WTC11 (cell line): Measurements from ENCODE around the gene ACTC1. TPM values are rescaled to one million over a fixed set of nuclear protein-coding genes. Genes with fewer than 3 reads are reported as not detected.

Experiments
- ATAC-seq: fragments of 200-7000 bp; cut with Tn5 transposase; 2 replicates; pipeline ENCODE4 v1.10.0; 2021; ENCODE audit warnings: mild to moderate bottlenecking, moderate library complexity
- CTCF ChIA-PET: fragments of 300-600 bp; sonication (Branson Sonifier 250); formaldehyde crosslinking; loops from one replicate; lab custom pipeline; 2021; ENCODE audit warnings: antibody characterized with exemption; lab: Charles Lee
- POLR2A ChIA-PET: fragments of 350-600 bp; sonication (Branson Sonifier 250); formaldehyde crosslinking; loops from one replicate; lab custom pipeline; 2021; ENCODE audit warnings: antibody characterized with exemption; lab: Charles Lee
- DNase-seq: peaks from one replicate; pipeline ENCODE4 v3.0.0; 2021; ENCODE audit warnings: low spot score
- H3K27ac Mint-ChIP-seq: 2 replicates; pipeline ENCODE4 v1.8.0; 2021; ENCODE audit warnings: mixed read lengths
- H3K27me3 Mint-ChIP-seq: 2 replicates; pipeline ENCODE4 v1.8.0; 2021; ENCODE audit warnings: low read depth, mild to moderate bottlenecking, moderate library complexity, mixed read lengths
- H3K36me3 Mint-ChIP-seq: 2 replicates; pipeline ENCODE4 v1.8.0; 2021; ENCODE audit warnings: mixed read lengths
- H3K4me1 Mint-ChIP-seq: 2 replicates; pipeline ENCODE4 v1.8.0; 2022; ENCODE audit warnings: mixed read lengths
- H3K4me3 Mint-ChIP-seq: 2 replicates; pipeline ENCODE4 v1.8.0; 2021; ENCODE audit warnings: mild to moderate bottlenecking, moderate library complexity, mixed read lengths
- H3K9me3 Mint-ChIP-seq: 2 replicates; pipeline ENCODE4 v1.8.0; 2021; ENCODE audit warnings: mixed read lengths
- AR ChIP-seq: fragments of 250-450 bp; sonication (Bioruptor Pico); IDR thresholded peaks from 2 replicates; pipeline ENCODE4 v1.9.0; 2021; ENCODE audit warnings: mild to moderate bottlenecking
- ARID4B ChIP-seq: sonication (generic); formaldehyde crosslinking; IDR thresholded peaks from 2 replicates; pipeline ENCODE4 v1.8.0; 2023; ENCODE audit warnings: missing genetic modification reagents, mild to moderate bottlenecking, borderline replicate concordance
- CDX4 ChIP-seq: fragments of 250-450 bp; sonication (Bioruptor Pico); IDR thresholded peaks from 2 replicates; pipeline ENCODE4 v1.9.0; 2021; ENCODE audit warnings: moderate library complexity, mild to moderate bottlenecking, inconsistent platforms, borderline replicate concordance
- E2F4 ChIP-seq: sonication (generic); formaldehyde crosslinking; IDR thresholded peaks from 2 replicates; pipeline ENCODE4 v1.8.1; 2022; ENCODE audit warnings: low read depth, mild to moderate bottlenecking, moderate library complexity, missing genetic modification reagents, borderline replicate concordance
- GABPB1 ChIP-seq: sonication (generic); formaldehyde crosslinking; IDR thresholded peaks from 2 replicates; pipeline ENCODE4 v1.8.1; 2023; ENCODE audit warnings: mild to moderate bottlenecking, missing genetic modification reagents
- HMGA2 ChIP-seq: fragments of 250-450 bp; sonication (Bioruptor Pico); IDR thresholded peaks from 2 replicates; pipeline ENCODE4 v1.4.0; 2021; ENCODE audit warnings: mild to moderate bottlenecking, moderate library complexity
- JAZF1 ChIP-seq: fragments of 250-450 bp; sonication (Bioruptor Pico); IDR thresholded peaks from 2 replicates; pipeline ENCODE4 v1.9.0; 2021; ENCODE audit warnings: moderate library complexity, mild to moderate bottlenecking, inconsistent platforms
- KAT7 ChIP-seq: sonication (generic); formaldehyde crosslinking; IDR thresholded peaks from 2 replicates; pipeline ENCODE4 v1.8.1; 2023; ENCODE audit warnings: missing genetic modification reagents, mild to moderate bottlenecking, borderline replicate concordance
- MYBL2 ChIP-seq: sonication (generic); formaldehyde crosslinking; IDR thresholded peaks from 2 replicates; pipeline ENCODE4 v1.8.1; 2023; ENCODE audit warnings: mild to moderate bottlenecking, moderate library complexity, missing genetic modification reagents
- NFATC4 ChIP-seq: fragments of 250-450 bp; sonication (Bioruptor Pico); IDR thresholded peaks from 2 replicates; pipeline ENCODE4 v1.9.0; 2021; ENCODE audit warnings: mild to moderate bottlenecking
- NFYB ChIP-seq: sonication (generic); formaldehyde crosslinking; conservative IDR thresholded peaks from 2 replicates; pipeline ENCODE4 v1.8.0; 2022; ENCODE audit warnings: low read depth, missing genetic modification reagents
- TCF7 ChIP-seq: sonication (generic); formaldehyde crosslinking; IDR thresholded peaks from 2 replicates; pipeline ENCODE4 v1.8.0; 2022; ENCODE audit warnings: mild to moderate bottlenecking, low read depth, missing genetic modification reagents, moderate library complexity
- TEAD1 ChIP-seq: sonication (generic); formaldehyde crosslinking; IDR thresholded peaks from 2 replicates; pipeline ENCODE4 v1.8.0; 2022; ENCODE audit warnings: mild to moderate bottlenecking, missing genetic modification reagents
- ZNF396 ChIP-seq: fragments of 250-450 bp; sonication (Bioruptor Pico); IDR thresholded peaks from 2 replicates; pipeline ENCODE4 v1.8.0; 2021; ENCODE audit warnings: mild to moderate bottlenecking, moderate library complexity, borderline replicate concordance
- total RNA-seq: library from RNA; stranded (reverse); gene quantifications from 3 replicates; pipeline ENCODE4 v1.2.3, GENCODE V29; 2021
- TF ChIP-seq, protein P1 (sequence below): sonication (generic); formaldehyde crosslinking; IDR thresholded peaks from 2 replicates; pipeline ENCODE4 v1.8.1; 2022; ENCODE audit warnings: low read depth, missing genetic modification reagents, borderline replicate concordance
- TF ChIP-seq, protein P2 (sequence below): sonication (generic); formaldehyde crosslinking; IDR thresholded peaks from 2 replicates; pipeline ENCODE4 v1.8.1; 2023; ENCODE audit warnings: mild to moderate bottlenecking, missing genetic modification reagents, borderline replicate concordance
- TF ChIP-seq, protein P3 (sequence below): fragments of 250-450 bp; sonication (Bioruptor Pico); IDR thresholded peaks from 2 replicates; pipeline ENCODE4 v2.1.2; 2022; ENCODE audit warnings: mild to moderate bottlenecking, moderate library complexity

The ACTC1 gene
- total RNA-seq, 1 experiment from 2014 or later, result 12.6 TPM

GRCh38 chr15:34782901-34783300 lies 12.4 kb downstream of the ACTC1 start:
- TF ChIP-seq JAZF1 (CRISPR knock-in tag) (no peak), TCF7 (CRISPR knock-in tag) (no peak), AR (CRISPR knock-in tag) (no peak), MYBL2 (no peak), CDX4 (CRISPR knock-in tag) (no peak), KAT7 (no peak), HMGA2 (CRISPR knock-in tag) (no peak), ZNF396 (CRISPR knock-in tag) (no peak)
- TF ChIP-seq, protein P1, sequence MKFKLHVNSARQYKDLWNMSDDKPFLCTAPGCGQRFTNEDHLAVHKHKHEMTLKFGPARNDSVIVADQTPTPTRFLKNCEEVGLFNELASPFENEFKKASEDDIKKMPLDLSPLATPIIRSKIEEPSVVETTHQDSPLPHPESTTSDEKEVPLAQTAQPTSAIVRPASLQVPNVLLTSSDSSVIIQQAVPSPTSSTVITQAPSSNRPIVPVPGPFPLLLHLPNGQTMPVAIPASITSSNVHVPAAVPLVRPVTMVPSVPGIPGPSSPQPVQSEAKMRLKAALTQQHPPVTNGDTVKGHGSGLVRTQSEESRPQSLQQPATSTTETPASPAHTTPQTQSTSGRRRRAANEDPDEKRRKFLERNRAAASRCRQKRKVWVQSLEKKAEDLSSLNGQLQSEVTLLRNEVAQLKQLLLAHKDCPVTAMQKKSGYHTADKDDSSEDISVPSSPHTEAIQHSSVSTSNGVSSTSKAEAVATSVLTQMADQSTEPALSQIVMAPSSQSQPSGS (CRISPR knock-in tag), result no peak
- TF ChIP-seq, protein P2, sequence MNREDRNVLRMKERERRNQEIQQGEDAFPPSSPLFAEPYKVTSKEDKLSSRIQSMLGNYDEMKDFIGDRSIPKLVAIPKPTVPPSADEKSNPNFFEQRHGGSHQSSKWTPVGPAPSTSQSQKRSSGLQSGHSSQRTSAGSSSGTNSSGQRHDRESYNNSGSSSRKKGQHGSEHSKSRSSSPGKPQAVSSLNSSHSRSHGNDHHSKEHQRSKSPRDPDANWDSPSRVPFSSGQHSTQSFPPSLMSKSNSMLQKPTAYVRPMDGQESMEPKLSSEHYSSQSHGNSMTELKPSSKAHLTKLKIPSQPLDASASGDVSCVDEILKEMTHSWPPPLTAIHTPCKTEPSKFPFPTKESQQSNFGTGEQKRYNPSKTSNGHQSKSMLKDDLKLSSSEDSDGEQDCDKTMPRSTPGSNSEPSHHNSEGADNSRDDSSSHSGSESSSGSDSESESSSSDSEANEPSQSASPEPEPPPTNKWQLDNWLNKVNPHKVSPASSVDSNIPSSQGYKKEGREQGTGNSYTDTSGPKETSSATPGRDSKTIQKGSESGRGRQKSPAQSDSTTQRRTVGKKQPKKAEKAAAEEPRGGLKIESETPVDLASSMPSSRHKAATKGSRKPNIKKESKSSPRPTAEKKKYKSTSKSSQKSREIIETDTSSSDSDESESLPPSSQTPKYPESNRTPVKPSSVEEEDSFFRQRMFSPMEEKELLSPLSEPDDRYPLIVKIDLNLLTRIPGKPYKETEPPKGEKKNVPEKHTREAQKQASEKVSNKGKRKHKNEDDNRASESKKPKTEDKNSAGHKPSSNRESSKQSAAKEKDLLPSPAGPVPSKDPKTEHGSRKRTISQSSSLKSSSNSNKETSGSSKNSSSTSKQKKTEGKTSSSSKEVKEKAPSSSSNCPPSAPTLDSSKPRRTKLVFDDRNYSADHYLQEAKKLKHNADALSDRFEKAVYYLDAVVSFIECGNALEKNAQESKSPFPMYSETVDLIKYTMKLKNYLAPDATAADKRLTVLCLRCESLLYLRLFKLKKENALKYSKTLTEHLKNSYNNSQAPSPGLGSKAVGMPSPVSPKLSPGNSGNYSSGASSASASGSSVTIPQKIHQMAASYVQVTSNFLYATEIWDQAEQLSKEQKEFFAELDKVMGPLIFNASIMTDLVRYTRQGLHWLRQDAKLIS (CRISPR knock-in tag), result no peak
- no peaks in the 10 kb centered on the region; the same call in 1 of the 2 replicates for H3K27me3 Mint-ChIP-seq
- no peaks in the 10 kb centered on the region for H3K36me3 Mint-ChIP-seq
- peaks cover 20% of the 10 kb centered on the region for H3K9me3 Mint-ChIP-seq
- ATAC-seq, result no peak
- ChIA-PET CTCF (interaction anchor here (1.4 kb wide), 1 partner anchor 74 kb away, joined by 4 read pairs; no protein-coding TSS in a partner anchor), POLR2A (no interaction called here)
- H3K27ac Mint-ChIP-seq, result no peak overlapping the region
- no peaks in the 10 kb centered on the region for H3K4me1 Mint-ChIP-seq
- no peak for DNase-seq
- H3K4me3 Mint-ChIP-seq, result no peak overlapping the region

DNA sequence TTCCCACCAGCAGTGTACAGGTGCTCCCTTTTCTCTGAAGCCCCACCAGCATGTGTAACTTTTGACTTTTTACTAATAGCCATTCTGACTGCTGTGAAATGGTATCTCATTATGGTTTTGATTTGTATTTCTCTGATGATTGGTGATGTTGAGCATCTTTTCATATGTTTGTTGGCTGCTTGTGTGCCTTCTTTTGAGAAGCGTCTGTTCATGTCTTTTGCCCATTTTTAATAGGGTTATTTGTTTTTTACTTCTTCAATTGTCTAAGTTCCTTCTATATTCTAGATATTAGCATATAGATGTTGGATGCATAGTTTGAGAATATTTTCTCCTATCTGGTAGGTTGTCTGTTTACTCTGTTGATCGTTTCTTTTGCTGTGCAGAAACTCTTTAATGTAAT lies 14.6 kb downstream of the ACTC1 start:
- H3K9me3 Mint-ChIP-seq, result peaks cover 20% of the 10 kb centered on the region
- no peaks in the 10 kb centered on the region; the same call in none of the 2 replicates for H3K27me3 Mint-ChIP-seq
- no peak for DNase-seq
- H3K4me1 Mint-ChIP-seq, result no peaks in the 10 kb centered on the region
- POLR2A ChIA-PET, result no interaction called here
- no peak overlapping the region for H3K27ac Mint-ChIP-seq
- CTCF ChIA-PET, result no interaction called here
- ATAC-seq, result no peak
- H3K36me3 Mint-ChIP-seq, result no peaks in the 10 kb centered on the region
- H3K4me3 Mint-ChIP-seq, result no peak overlapping the region
- TF ChIP-seq NFATC4 (CRISPR knock-in tag), result no peak
- no peak for TF ChIP-seq KAT7
- TF ChIP-seq TEAD1 (CRISPR knock-in tag), result no peak
- TF ChIP-seq NFYB (CRISPR knock-in tag), result no peak
- no peak for TF ChIP-seq MYBL2
- TF ChIP-seq ARID4B (CRISPR knock-in tag), result no peak
- TF ChIP-seq E2F4 (CRISPR knock-in tag), result no peak
- TF ChIP-seq ZNF396 (CRISPR knock-in tag), result no peak
- TF ChIP-seq, protein P3, sequence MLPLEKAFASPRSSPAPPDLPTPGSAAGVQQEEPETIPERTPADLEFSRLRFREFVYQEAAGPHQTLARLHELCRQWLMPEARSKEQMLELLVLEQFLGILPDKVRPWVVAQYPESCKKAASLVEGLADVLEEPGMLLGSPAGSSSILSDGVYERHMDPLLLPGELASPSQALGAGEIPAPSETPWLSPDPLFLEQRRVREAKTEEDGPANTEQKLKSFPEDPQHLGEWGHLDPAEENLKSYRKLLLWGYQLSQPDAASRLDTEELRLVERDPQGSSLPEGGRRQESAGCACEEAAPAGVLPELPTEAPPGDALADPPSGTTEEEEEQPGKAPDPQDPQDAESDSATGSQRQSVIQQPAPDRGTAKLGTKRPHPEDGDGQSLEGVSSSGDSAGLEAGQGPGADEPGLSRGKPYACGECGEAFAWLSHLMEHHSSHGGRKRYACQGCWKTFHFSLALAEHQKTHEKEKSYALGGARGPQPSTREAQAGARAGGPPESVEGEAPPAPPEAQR (CRISPR knock-in tag), result no peak
- TF ChIP-seq GABPB1, result no peak
